CD4-positive, alpha-beta T cell treated with Interleukin-2 at 100 ng/mL for 4 hours (primary cell): ENCODE measurements around the gene MAGEF1.

Experiments used
- DNase-seq: peaks from one replicate; pipeline ENCODE4 v3.0.0-alpha.2; 2020; ENCODE audit warnings: low spot score

Gene MAGEF1

DNA sequence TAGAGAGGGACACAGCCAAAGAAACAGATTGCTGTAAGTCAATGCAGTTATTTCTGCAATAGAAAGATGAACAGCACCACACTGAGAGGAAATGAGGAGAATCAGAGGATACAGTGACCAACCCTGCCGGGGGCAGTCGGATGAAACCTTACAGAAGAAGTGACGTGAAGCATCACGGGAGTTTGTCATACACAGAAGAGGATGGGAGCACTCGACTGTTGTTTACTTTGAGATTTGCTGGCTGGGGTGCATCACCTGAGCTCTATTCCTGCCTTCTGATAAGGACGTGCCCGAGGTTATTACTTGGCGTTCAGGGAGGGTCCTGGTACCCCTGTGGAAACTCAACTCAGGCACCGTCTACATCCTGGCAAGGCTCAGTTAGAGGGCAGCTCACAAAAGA, 45.4 kb downstream of the MAGEF1 start:
- no peak for DNase-seq

- DNase-seq, result no peak
These were observed 46.8 kb downstream of the MAGEF1 start for GRCh38 chr3:184665101-184665500.

DNA sequence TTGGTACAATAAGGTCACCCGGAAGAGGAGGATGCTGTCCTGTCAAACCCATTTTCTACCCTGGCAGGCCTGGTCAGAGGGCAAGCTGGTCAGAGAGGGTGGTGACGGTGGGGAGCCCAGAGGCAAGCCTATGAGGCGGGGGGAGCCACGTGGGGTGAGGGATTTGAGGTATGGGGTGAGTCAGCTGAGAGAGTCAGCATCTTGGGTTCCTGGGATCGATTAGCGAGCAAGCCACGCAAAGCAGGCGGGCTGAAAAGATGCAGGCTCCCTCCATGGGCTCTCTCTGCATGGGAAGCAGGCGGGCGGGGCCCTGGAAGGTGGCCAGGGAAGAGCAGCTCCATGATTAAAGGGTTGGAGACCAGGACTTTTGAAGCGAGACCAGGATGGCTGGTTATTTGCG, 48.1 kb downstream of the MAGEF1 start:
- no peak for DNase-seq

GRCh38 chr3:184663356-184663755, 48.5 kb downstream of the MAGEF1 start:
- DNase-seq, result no peak

- DNase-seq, result no peak
These were observed 49.7 kb downstream of the MAGEF1 start for GRCh38 chr3:184662187-184662586.

DNA sequence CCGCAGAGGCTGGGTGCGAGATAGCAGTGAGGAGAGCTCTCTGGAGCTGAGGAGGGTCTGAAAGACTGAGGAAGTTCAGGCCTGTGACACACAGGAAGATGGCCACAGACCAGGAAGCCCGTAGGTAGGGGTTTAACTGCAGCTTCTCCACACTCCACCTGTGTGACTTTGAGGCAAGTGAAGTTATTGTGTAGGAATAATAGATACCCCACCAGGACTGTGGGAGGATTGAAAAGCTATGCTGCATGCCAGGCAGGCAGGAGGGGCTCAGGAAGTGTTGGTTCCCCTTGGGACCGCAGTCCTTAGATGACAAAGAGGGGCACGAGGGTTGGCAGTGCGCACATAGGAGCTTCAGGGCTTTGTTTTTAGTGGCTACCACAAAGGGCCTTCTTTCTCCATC, 50.9 kb downstream of the MAGEF1 start:
- DNase-seq, result no peak
